ENCODE results near the gene AGBL5. TPM values are rescaled to one million over a fixed set of nuclear protein-coding genes. Genes with fewer than 3 reads are reported as not detected.

Gene AGBL5
- total and polyA plus RNA-seq, 9 of the 15 experiments (the other 6 are each of a cell fraction or from before 2014, with no cell fraction given): 3.3 to 52.7 (median 26.2) TPM

GRCh38 chr2:27071277-27071989 is 20.0 kb downstream of the AGBL5 start, which contains the start of gene OST4 (continued):
- TF ChIP-seq ZNF740 (CRISPR knock-in tag; IDR thresholded peaks at IDR 0.05): 0 out of 2 replicates have a peak, but pooled peaks have one; percentile 22
- peak in 1 of 2 experiments; percentile 18; a peak in 1 of 4 replicates for TF ChIP-seq ZNF740 (tag; IDR thresholded peaks at IDR 0.05)
- TF ChIP-seq SRF (CRISPR knock-in tag; IDR thresholded peaks at IDR 0.05): no peak
- no peak for TF ChIP-seq DLX4 (CRISPR knock-in tag; IDR thresholded peaks at IDR 0.05)
- no peak for TF ChIP-seq TFAM (CRISPR knock-in tag; conservative IDR thresholded peaks at IDR 0.05)
- no peak for TF ChIP-seq CSDE1 (IDR thresholded peaks at IDR 0.05)
- no peak for TF ChIP-seq ZNF75A (CRISPR knock-in tag; IDR thresholded peaks at IDR 0.05)
- TF ChIP-seq USF2 (CRISPR knock-in tag; IDR thresholded peaks at IDR 0.05): no peak
- TF ChIP-seq RERE (CRISPR knock-in tag; IDR thresholded peaks at IDR 0.05; ENCODE audit: borderline replicate concordance): no peak
- TF ChIP-seq CREB3 (tag; conservative IDR thresholded peaks at IDR 0.05; ENCODE audit: low read depth): no peak
- TF ChIP-seq SRSF9 (IDR thresholded peaks at IDR 0.05; ENCODE audit: borderline replicate concordance, low read depth, low read length): no peak
- peak; percentile 61; the same call in 1 of the 2 replicates for TF ChIP-seq PML (IDR thresholded peaks at IDR 0.05; ENCODE audit: low read length)
- TF ChIP-seq MBD2 (IDR thresholded peaks at IDR 0.05; ENCODE audit: borderline replicate concordance, low read depth): peak; percentile 74; the same call in 1 of the 2 replicates
- TF ChIP-seq ZNF766 (CRISPR knock-in tag; conservative IDR thresholded peaks at IDR 0.05): no peak
- TF ChIP-seq RBM15 (IDR thresholded peaks at IDR 0.05; ENCODE audit: insufficient read depth, low read length): no peak
- no peak for TF ChIP-seq ELF4 (CRISPR knock-in tag; IDR thresholded peaks at IDR 0.05)
- no peak for TF ChIP-seq FOXM1 (IDR thresholded peaks at IDR 0.05; ENCODE audit: low read depth)
- 0 out of 2 replicates have a peak, but pooled peaks have one; percentile 74 for TF ChIP-seq FOXM1 (CRISPR knock-in tag; IDR thresholded peaks at IDR 0.05; ENCODE audit: low read depth)
